Aorta (tissue), 5 donors: ENCODE results near the gene AATF. TPM values are rescaled to one million over a fixed set of nuclear protein-coding genes. Genes with fewer than 3 reads are reported as not detected.

Experiments
- ATAC-seq: fragments of 200-7000 bp; cut with Tn5 transposase; one replicate; pipeline ENCODE4 v1.9.1; 2022; ENCODE audit warnings: moderate library complexity; ENCODE audit not compliant: low FRiP score
- DNase-seq, 2 donors: peaks; one replicate each; pipeline ENCODE4 v3.0.0-alpha.2; 2020
- H3K27ac ChIP-seq, 2 donors: one replicate each; pipeline ENCODE4 v1.5.1; 2013; ENCODE audit warnings: low read length in 2 of 2, mild to moderate bottlenecking in 2 of 2, moderate library complexity in 2 of 2, control low read depth in 1 of 2, inconsistent platforms in 1 of 2, low read depth in 1 of 2
- H3K27me3 ChIP-seq, 2 donors: one replicate each; pipeline ENCODE4 v1.6.1; 2013; ENCODE audit warnings: control low read depth in 1 of 2, low read length in 1 of 2, mild to moderate bottlenecking in 1 of 2, moderate library complexity in 1 of 2; ENCODE audit not compliant: insufficient read depth in 2 of 2, control insufficient read depth in 1 of 2
- H3K36me3 ChIP-seq, 2 donors: one replicate each; pipeline ENCODE4 v1.6.1; 2013; ENCODE audit warnings: control low read depth in 1 of 2, low read length in 1 of 2, mild to moderate bottlenecking in 1 of 2; ENCODE audit not compliant: insufficient read depth in 2 of 2, control insufficient read depth in 1 of 2
- H3K4me1 ChIP-seq, 2 donors: one replicate each; pipeline ENCODE4 v1.6.1; 2013; ENCODE audit warnings: low read length in 2 of 2, control low read depth in 1 of 2, mild to moderate bottlenecking in 1 of 2, moderate library complexity in 1 of 2; ENCODE audit not compliant: insufficient read depth in 2 of 2, control insufficient read depth in 1 of 2
- H3K4me3 ChIP-seq, 2 donors: one replicate each; pipeline ENCODE4 v1.5.1; 2013; ENCODE audit warnings: low read length in 2 of 2, control low read depth in 1 of 2, mild to moderate bottlenecking in 1 of 2
- H3K9me3 ChIP-seq: one replicate; pipeline ENCODE4 v1.6.1; 2013; ENCODE audit warnings: mild to moderate bottlenecking, low read length; ENCODE audit not compliant: control insufficient read depth
- WGBS, 2 donors: extraction: QIAGEN DNeasy Blood & Tissue Kit; methylation state at CpG; one replicate each; pipeline ENCODE4 v1.1.7; 2013; 5-methylcytosine and 5-hydroxymethylcytosine counted together
- intact Hi-C, 2 donors: fragments of 100-400 bp; cut with DNase I; formaldehyde crosslinking; loops; one replicate each; pipeline versions ENCODE4 v1.14.2 to v1.15.0; 2022
- polyA plus RNA-seq, 2 donors: library from polyadenylated mRNA; stranded (reverse); fragments of 200-250 nt; gene quantifications; one replicate each; pipeline ENCODE4 v1.2.3, GENCODE V29; 2013
- total RNA-seq, 2 donors: library from RNA; stranded (reverse); fragmentation: NEBNext Ultra II Directional; extraction: Animal tissue kit (Norgen Biotek cat#: 25700); gene quantifications; one replicate each; pipeline ENCODE4 v1.2.1, GENCODE V29; 2021
- donor health status: healthy with polysubstance abuse.
- donor health status: Bipolar disorder and iron deficiency.
- donor health status: DM: no; HTN: no; CAD: no.
- donor health status: DM: no; HTN: no; CAD: no.
- donor health status: DM: yes; HTN: yes; CAD: no.

AATF gene
- total and polyA plus RNA-seq, 4 donors: 36.1 to 44.2 (median 39.6) TPM

DNA sequence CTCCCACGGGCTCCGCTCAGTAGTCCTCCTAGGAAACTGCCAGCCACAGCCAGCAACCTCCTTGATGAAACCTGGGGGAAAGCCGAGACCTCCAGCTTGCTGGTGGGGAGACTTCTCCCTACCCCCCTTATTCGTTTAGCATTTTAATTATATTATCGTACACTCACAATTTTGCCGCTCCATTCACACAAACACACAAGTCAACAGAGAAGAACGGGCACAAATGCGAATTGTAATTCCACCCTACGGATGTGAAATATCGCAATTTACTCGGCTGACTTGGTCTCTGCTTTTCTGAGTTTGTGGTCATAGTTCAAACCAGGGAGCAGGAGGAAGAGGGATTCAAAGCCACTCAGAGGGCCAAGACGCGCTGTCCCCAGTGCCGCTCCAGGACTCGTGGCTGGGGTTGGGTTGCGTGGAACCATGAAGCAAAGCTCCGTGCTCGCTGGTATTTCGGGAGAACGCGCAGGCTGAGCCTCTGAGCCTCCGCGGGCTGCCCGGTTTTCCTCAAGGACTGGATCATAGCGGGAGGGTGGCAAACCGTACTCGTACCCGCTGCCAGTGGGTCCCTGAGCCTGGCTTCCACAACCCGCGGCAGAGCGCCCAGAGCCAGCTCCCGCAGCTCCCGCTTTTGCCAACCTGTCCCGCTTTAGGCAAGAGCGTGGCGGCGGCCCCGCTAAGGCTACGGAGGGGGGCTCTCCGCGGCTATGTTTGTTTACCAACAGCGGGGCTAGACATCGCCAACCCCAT is 9.5 kb upstream of the AATF start:
- no peak overlapping the region for H3K4me3 ChIP-seq
- WGBS, 2 donors: 7 to 9% methylated on average over 43 of the region's 43 CpGs
- H3K4me1 ChIP-seq: no peaks in the 10 kb centered on the region
- peak in 1 of 2 donors; percentile 68 for DNase-seq
- intact Hi-C loops: no loop called here
- H3K27ac ChIP-seq: no peak overlapping the region
- no peak for ATAC-seq
- H3K27me3 ChIP-seq: no peaks in the 10 kb centered on the region
- no peaks in the 10 kb centered on the region for H3K9me3 ChIP-seq
- H3K36me3 ChIP-seq: no peaks in the 10 kb centered on the region

DNA sequence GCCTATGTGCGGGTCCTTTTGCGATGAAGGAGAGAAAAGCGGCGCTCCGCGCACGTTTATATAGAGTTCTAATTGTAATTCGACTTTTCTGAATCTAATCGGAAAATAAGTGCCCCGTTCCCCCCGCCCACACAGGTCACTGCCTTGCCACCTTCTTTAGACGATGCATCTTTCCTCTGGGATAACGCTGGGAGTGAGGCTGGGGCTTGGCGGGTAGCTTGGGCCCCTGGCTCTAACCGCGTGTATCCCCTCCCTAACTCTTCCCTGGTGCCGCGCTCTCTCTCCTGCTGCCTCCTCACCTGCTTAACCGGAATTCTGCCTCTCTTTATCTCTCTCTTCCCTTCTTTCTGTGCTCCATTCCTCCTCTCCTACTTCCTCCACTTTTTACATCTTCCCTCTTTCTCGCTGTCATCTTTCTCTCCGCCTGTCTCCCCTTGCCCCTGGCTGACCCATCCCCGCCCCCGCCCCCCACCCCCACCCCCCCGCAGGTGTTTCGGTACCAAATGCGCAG is 8.9 kb upstream of the AATF start:
- Histone ChIP-seq H3K9me3 (no peaks in the 10 kb centered on the region), H3K27me3 (no peaks in the 10 kb centered on the region), H3K36me3 (no peaks in the 10 kb centered on the region), H3K27ac (no peak overlapping the region), H3K4me3 (no peak overlapping the region), H3K4me1 (no peaks in the 10 kb centered on the region)
- no peak for ATAC-seq
- DNase-seq: no peak
- intact Hi-C loops: loop anchor here in 1 of 2 donors (10.0 kb wide), 1 partner anchor 455 kb away; the partner anchor contains the start of gene ZNHIT3
- 4 to 6% methylated on average over 24 to 26 of the region's 26 CpGs for WGBS, 2 donors

DNA sequence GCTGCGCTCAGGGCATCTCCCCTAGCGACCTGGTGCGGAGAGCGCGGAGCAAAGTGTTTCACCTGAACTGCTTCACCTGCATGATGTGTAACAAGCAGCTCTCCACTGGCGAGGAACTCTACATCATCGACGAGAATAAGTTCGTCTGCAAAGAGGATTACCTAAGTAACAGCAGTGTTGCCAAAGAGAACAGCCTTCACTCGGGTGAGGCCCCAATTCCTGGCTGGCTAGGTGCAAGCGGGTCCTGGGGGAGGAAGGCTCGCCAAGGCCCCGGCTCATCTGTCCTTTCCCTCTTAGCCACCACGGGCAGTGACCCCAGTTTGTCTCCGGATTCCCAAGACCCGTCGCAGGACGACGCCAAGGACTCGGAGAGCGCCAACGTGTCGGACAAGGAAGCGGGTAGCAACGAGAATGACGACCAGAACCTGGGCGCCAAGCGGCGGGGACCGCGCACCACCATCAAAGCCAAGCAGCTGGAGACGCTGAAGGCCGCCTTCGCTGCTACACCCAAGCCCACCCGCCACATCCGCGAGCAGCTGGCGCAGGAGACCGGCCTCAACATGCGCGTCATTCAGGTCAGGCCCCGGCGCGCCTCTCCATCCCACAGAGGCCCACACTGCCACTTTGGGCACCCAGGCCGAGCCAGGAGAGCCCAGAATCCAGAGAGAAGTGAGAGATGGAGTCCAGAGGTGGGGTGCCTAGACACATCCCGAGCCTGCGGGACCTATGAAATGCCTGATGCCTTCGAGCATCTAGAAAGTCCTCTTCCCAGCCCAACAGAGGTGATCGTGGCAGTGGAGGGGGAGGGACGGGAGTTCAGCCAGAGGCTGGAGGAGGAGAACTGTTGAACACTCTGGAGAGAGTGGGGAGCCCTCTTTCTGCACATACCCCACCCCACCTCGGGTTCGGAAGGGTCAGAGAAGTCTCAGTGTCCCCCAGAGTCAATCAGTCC is 8.2 kb upstream of the AATF start:
- H3K9me3 ChIP-seq: no peaks in the 10 kb centered on the region
- H3K4me3 ChIP-seq: no peak overlapping the region
- no peak for DNase-seq
- intact Hi-C loops: loop anchor here in 1 of 2 donors (10.0 kb wide), 1 partner anchor 456 kb away; the partner anchor contains the start of gene ZNHIT3
- 6 to 7% methylated on average over 52 of the region's 52 CpGs for WGBS, 2 donors
- no peaks in the 10 kb centered on the region for H3K36me3 ChIP-seq
- H3K4me1 ChIP-seq: no peaks in the 10 kb centered on the region
- ATAC-seq: no peak
- no peaks in the 10 kb centered on the region for H3K27me3 ChIP-seq
- no peak overlapping the region for H3K27ac ChIP-seq

DNA sequence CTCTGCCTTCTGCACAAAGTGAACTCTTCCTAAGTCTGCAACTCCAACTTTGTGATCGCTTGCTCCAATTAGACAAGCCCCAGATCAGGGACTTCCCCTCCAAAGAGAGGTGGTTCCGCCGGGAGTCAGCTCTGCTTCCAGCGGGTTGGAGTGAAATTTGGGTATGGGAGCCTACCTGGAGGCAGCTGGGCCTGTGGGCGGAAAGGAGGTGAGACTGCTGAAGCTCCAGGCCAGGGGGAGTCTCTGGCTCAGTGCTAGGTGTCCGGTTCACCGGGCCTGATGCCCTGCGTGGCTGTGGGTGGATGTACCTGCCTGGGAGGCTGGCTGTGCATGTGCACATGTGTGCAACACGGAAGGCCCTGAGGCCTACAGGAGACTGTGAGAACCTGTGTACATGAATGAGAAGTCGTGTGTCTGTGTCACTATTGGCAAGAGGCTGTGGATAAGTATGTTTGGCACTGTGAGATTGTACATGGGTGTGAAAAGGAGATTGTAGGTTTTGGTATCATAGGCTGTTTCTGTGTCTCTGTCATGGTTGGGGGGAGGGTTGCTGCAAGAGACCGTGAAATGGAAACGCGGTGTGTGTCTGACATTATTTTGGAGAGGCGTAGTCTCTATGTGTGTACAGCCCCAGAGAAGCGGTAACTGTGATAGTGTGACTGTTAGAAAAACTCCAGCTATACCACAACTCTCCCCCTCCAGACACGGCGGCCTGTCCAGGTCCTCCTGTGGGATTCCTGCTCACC is 7.3 kb upstream of the AATF start:
- intact Hi-C loops: loop anchor here in 1 of 2 donors (10.0 kb wide), 1 partner anchor 457 kb away; the partner anchor contains the start of gene ZNHIT3
- DNase-seq: no peak
- H3K27ac ChIP-seq: no peak overlapping the region
- no peaks in the 10 kb centered on the region for H3K9me3 ChIP-seq
- whole genome bisulfite sequencing, 2 donors: 16 to 19% methylated on average over 17 of the region's 17 CpGs
- no peak for ATAC-seq
- H3K36me3 ChIP-seq: no peaks in the 10 kb centered on the region
- no peak overlapping the region for H3K4me3 ChIP-seq
- no peaks in the 10 kb centered on the region for H3K4me1 ChIP-seq
- peaks cover 0 to 2% of the 10 kb centered on the region in 2 donors for H3K27me3 ChIP-seq

GRCh38 chr17:36942019-36942599 is 6.6 kb upstream of the AATF start:
- ATAC-seq (no peak), DNase-seq (peak in 1 of 2 donors; percentile 44)
- peaks cover 0 to 2% of the 10 kb centered on the region in 2 donors for H3K27me3 ChIP-seq
- no peaks in the 10 kb centered on the region for H3K4me1 ChIP-seq
- H3K9me3 ChIP-seq: no peaks in the 10 kb centered on the region
- intact Hi-C loops: loop anchor here in 1 of 2 donors (10.0 kb wide), 1 partner anchor 457 kb away; the partner anchor contains the start of gene ZNHIT3
- WGBS, 2 donors: 5% methylated on average over 46 to 57 of the region's 57 CpGs
- H3K4me3 ChIP-seq: no peak overlapping the region
- H3K36me3 ChIP-seq: no peaks in the 10 kb centered on the region
- no peak overlapping the region for H3K27ac ChIP-seq

DNA sequence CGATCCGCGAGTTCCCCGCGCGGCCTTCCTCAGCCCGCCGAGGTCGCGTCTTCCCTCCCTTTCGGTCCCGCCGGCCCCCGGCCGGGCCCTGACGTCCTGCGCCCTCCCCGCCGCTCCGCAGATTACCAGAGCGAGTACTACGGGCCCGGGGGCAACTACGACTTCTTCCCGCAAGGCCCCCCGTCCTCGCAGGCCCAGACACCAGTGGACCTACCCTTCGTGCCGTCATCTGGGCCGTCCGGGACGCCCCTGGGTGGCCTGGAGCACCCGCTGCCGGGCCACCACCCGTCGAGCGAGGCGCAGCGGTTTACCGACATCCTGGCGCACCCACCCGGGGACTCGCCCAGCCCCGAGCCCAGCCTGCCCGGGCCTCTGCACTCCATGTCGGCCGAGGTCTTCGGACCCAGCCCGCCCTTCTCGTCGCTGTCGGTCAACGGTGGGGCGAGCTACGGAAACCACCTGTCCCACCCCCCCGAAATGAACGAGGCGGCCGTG is 6.1 kb upstream of the AATF start:
- DNase-seq: peak in 1 of 2 donors; percentile 45
- WGBS, 2 donors: 5 to 7% methylated on average over 42 to 59 of the region's 59 CpGs
- ATAC-seq: no peak
- Histone ChIP-seq H3K4me1 (no peaks in the 10 kb centered on the region), H3K9me3 (no peaks in the 10 kb centered on the region), H3K4me3 (no peak overlapping the region), H3K27me3 (peaks cover 0 to 2% of the 10 kb centered on the region in 2 donors), H3K36me3 (no peaks in the 10 kb centered on the region), H3K27ac (no peak overlapping the region)
- intact Hi-C loops: loop anchor here in 1 of 2 donors (10.0 kb wide), 1 partner anchor 458 kb away; the partner anchor contains the start of gene ZNHIT3

DNA sequence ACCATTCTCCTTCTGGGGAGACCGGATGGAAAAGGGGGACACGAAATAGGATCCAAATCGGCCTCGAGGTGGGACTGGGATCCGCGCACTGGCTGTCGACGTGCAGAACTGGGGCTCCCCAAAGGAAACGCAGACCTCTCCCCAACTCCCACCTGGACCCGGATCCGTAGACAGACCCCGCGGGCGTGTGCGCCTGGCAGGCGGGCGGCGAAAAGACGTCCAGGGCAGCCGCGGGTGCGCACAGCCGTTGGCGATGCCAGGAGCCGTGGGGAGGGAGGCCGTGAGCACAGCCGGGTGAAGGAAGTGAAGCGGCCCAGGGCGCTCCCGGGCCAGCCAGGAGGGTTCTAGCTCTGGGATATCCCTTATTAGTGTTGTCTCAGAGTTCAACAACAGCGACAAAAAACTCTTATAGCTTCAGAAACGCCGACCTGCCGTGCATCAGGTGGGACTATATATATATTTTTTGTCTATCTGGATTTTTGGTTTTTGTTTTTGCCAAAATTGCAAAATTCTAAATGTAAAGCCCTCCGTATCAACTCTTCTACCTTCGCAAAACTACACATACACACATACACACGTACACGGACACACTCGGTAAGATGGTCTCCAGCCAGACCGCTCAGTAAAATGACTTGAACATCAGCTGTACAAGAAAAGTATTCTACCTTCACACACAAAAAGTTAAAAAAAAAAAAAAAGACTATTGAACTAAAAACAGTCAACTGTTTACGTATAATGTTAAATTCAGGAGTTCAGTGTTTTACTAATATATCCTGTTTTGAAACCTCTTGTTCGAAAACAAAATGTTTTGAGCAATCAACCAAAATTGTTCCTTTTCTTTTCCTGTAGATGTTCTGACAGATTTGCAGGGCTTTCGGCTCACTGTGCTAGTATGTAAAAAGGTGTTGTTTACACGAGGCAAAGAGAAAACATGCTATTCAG is 5.2 kb upstream of the AATF start:
- no peak overlapping the region for H3K4me3 ChIP-seq
- H3K4me1 ChIP-seq: no peaks in the 10 kb centered on the region
- DNase-seq (no peak), ATAC-seq (no peak)
- no peaks in the 10 kb centered on the region for H3K9me3 ChIP-seq
- no peak overlapping the region for H3K27ac ChIP-seq
- intact Hi-C loops: loop anchor here in 1 of 2 donors (10.0 kb wide), 1 partner anchor 459 kb away; the partner anchor contains the start of gene ZNHIT3
- peaks cover 0 to 2% of the 10 kb centered on the region in 2 donors for H3K27me3 ChIP-seq
- WGBS, 2 donors: 16% methylated on average over 44 of the region's 44 CpGs
- H3K36me3 ChIP-seq: no peaks in the 10 kb centered on the region
